VCaP (cell line): ENCODE results near the gene IRX3.
A peak's percentile ranks its signal among the peaks of the same experiment; 100 is the strongest.

Experiments
- H3K27ac ChIP-seq: fragments of 450-650 bp; 2 replicates; pipeline ENCODE4 v1.5.1; 2017
- TF ChIP-seq, protein P1 (sequence below): fragments of 450-650 bp; conservative IDR thresholded peaks from 2 replicates; pipeline ENCODE4 v1.5.1; 2017; ENCODE audit warnings: mild to moderate bottlenecking, moderate library complexity

IRX3 gene

DNA sequence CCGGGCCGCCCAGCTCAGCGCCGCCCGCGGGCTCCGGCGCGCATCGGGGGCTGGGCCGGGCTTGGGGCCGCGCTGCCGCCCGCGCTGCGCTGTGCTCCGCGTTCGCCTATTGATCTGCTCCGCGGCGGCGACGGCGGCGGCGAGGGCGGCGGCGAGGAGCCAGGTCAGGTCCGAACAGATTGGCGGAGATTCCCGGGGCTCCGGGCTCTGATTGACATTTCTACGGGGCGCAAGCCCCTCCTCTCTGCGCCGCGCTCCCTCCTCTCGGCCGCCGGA lies 559 bp downstream of the IRX3 start:
- TF ChIP-seq, protein P1, sequence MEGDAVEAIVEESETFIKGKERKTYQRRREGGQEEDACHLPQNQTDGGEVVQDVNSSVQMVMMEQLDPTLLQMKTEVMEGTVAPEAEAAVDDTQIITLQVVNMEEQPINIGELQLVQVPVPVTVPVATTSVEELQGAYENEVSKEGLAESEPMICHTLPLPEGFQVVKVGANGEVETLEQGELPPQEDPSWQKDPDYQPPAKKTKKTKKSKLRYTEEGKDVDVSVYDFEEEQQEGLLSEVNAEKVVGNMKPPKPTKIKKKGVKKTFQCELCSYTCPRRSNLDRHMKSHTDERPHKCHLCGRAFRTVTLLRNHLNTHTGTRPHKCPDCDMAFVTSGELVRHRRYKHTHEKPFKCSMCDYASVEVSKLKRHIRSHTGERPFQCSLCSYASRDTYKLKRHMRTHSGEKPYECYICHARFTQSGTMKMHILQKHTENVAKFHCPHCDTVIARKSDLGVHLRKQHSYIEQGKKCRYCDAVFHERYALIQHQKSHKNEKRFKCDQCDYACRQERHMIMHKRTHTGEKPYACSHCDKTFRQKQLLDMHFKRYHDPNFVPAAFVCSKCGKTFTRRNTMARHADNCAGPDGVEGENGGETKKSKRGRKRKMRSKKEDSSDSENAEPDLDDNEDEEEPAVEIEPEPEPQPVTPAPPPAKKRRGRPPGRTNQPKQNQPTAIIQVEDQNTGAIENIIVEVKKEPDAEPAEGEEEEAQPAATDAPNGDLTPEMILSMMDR: no peak

DNA sequence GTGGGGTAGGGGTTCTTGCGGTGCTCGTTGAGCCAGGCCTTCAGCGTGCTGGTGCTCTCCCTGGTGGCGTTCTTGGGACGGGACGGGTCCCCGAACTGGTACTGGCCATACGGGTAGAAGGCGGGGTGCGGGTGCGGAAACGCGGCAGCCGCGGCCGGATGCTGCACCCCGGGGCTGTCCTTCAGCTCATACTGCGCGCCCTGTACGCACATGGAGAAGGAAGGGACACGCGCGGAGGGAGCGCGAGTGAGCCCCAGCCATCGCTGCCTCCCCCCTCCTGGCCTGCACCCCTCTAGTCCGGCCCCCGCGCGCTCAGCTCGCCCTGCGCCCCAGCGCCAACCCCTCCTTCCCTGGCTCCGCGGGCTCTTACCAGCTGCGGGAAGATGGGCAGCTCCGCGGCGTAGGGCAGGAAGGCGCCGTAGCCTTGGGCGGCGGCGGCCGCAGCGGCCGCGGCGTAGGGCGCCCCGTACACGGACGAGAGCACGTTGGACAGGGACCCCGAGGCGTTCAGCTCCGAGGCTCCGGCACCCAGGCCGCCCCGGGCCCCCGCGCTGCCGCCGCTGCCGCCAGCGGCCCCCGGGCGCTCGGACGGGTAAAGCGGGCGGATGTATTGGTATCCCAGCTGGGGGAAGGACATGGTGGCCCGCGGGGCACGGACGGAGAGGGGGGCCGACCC lies 1.0 kb downstream of the IRX3 start:
- TF ChIP-seq, protein P1: 0 out of 2 replicates have a peak, but pooled peaks have one; percentile 24
- peak overlapping the region; percentile 98 for H3K27ac ChIP-seq

More for the DNA sequence above, 559 bp downstream of the IRX3 start:
- peak overlapping the region; percentile 98 for H3K27ac ChIP-seq

DNA sequence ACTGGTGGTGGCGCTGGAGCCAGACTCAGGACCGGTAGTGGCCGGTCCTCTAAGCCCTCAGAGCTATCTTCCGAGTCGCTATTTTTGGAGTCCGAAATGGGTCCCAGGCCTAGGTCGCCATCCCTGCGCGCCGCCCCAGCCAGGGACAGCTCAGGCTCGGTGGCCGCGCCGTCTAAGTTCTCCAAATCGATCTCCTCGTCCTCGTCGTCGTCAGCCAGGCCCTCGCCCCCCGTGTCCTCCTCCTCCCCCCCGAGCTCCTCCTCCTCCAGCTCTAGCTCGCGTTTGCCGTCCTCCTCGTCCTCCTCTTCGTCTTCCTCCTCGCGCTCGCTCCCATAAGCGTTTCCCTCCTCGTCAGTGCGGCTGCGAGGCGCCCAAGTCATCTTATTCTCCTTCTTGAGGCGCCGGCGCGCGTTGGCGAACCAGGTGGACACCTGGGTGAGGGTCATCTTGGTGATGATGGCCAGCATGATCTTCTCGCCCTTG lies 1.6 kb downstream of the IRX3 start:
- peak overlapping the region; percentile 98 for H3K27ac ChIP-seq
- TF ChIP-seq, protein P1: no peak

DNA sequence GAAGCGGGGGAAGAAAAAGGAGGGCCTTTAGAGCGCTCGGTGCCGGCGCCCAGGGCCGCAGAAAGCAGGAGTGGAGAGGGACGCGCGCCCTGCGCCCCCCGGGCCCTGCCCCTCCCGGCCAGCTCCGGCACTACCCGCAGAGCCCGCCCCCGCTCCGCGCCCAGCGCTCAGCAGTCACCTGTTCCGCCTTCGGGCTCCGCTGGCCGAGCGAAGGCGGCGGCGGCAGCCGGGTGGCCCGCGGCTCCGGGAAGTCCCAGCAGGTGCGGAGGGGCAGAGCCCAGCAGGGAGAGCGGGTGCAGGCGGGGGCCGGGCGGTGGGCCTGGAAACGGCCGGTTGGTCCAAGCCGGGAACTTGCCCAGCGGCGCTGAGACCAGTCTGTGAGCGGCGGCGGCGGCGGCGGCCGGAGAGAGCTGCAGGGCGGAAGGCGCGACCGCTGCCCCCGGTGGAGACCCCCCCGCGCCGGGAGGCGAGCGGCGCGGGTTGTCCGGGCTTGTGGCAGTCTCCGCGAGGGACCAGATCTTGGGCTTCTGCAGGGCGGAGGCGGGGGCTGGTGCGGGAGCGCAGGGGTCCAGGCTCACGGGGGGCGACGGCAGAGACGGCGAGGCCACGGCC lies 2.2 kb downstream of the IRX3 start:
- H3K27ac ChIP-seq: peak overlapping the region; percentile 98
- TF ChIP-seq, protein P1: no peak

DNA sequence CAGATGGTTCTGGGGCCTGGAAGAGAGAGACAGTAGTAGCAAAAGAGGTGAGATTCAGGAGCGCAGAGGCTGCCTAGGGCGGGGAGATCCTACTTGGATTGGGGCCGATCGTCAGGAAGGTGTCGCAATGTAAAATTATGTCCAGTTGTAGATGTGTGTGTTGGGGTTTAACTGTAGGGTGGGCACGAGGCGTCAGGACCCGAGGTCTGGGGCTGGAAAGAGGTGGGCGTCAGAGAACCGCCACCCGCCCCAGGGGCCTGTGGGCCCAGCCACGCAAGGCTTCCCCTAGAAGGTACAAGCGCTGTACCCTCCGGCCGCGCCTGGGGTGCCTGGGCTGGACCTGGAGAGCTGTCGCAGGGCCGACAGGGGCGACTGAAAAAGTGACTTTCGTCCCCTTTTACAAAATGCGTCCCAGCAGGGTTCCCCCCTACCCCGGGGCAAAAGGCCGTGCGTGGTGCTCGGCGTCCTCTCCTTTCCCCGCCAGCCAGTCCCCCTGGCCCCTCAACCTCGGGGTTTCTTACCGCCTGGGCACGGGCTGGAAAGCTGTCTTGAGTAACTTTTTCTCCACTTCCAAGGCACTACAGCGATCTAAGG lies 2.8 kb downstream of the IRX3 start:
- H3K27ac ChIP-seq: peak overlapping the region; percentile 98
- TF ChIP-seq, protein P1: no peak

DNA sequence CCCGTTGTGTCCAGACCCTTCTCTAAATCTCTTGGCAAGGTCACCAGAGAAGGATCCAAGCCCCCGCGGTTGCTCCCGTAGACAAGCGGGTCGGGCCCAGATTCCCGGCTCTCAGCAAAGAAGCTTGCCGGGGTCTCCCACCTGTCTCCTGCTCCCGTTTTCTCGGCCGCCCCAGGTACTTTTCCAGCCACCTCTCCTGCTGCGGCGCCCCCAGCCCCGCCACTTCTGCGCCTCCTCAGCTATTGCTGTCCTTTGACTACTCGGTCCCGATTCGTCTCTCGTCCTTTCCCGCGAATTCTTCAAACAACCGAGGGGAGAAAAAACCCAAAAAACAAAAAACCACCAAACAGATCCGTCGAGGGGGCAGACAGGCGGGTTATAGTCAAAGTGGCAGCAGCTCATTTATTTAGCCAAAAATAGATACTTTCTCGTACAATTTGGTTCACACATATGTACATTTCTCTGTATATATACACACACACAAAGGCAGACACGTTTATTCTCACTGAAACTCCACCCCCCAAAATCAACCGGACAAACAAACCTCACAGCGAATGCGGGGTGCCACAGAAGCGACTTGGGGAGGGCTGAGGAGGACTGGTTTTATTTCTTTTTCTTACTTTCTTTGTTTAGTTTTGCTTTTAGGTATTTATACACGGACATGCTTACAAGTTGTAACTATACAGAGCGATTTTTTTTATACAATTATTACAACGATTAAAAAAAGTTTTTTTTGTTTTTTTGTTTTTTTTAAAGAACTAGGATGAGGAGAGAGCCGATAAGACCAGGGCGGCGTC lies 3.5 kb downstream of the IRX3 start:
- TF ChIP-seq, protein P1: no peak
- peak overlapping the region; percentile 98 for H3K27ac ChIP-seq
